GM12892 (cell line): ENCODE results near the gene EGFR.
"Not testable (repeated sequence)": the region's sequence is repeated elsewhere in the genome, so short reads cannot be mapped to it uniquely, and the experiment has no call there.

ENCODE experiments used
- DNase-seq: peaks from one replicate; pipeline ENCODE4 v3.0.0; 2011; ENCODE audit not compliant: insufficient read length
- FAIRE-seq: peaks from 2 replicates; lab custom pipeline; 2011; peaks lifted over from hg19 to GRCh38; lab: Jason Lieb, UNC
- POLR2A ChIP-seq: IDR thresholded peaks from 2 replicates; pipeline ENCODE4 v1.6.1; 2011; ENCODE audit warnings: low read depth, low read length, control low read depth
- POLR2AphosphoS5 ChIP-seq: IDR thresholded peaks from 2 replicates; pipeline ENCODE4 v1.6.1; 2011; ENCODE audit warnings: low read depth, low read length, control low read depth
- TAF1 ChIP-seq: IDR thresholded peaks from 2 replicates; pipeline ENCODE4 v1.6.1; 2011; ENCODE audit warnings: low read depth, mild to moderate bottlenecking, control low read depth, low read length, borderline replicate concordance

The EGFR gene

DNA sequence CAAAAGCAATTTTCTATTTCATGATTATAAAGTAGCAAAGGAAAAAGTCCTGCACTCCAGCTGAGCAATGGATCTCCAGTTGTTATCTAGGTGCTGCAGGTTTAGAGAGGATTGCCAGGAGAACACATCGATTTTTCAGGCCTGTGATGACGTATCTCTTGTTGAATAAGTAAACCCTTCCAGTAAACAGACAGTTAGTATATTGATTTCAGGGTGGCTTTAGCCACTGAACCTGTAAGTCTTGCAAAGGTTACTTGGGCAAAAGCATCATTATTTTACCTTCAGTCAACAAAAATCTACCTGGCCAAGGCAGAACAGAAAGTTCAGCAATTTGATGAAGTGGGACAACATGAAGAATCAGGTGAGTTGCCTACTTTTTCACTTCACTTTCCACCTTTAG is 12.3 kb downstream of the EGFR start:
- TF ChIP-seq POLR2AphosphoS5 (no peak), TAF1 (no peak), POLR2A (no peak)
- DNase-seq (no peak), FAIRE-seq (no peak)

DNA sequence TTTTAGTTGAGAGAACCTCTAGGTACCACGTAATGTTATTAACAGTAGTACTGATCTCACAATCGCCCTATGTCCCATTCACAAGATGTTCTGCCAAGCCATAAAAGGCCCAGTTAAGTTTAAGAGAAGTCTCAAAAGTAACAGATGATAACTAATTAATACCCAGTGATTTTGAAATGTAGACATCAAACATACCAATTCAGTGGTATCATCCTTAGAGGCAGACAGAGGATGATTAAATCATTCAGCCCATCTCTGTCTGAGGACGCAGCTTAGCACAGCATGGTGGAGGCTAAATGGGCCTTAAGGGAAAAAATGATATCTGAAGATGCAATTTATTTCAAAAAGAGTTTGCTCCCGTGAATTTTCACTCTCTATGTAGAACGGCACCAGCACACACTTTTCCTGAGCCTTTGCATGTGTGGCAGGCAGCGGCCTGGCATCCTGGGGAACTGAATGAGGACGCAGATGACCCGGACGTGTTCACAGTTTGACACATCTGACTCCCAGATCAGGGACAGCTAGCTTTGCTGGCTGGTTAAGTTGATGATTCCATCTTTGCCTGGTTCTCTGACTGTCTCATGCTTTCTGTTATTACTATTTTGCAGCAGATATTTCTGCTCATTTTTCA is 13.4 kb downstream of the EGFR start:
- DNase-seq (no peak), FAIRE-seq (no peak)
- TF ChIP-seq TAF1 (no peak), POLR2A (no peak), POLR2AphosphoS5 (no peak)

- FAIRE-seq (no peak), DNase-seq (no peak)
- TF ChIP-seq POLR2AphosphoS5 (no peak), TAF1 (no peak), POLR2A (no peak)
These were observed 14.5 kb downstream of the EGFR start for GRCh38 chr7:55033236-55033846.

DNA sequence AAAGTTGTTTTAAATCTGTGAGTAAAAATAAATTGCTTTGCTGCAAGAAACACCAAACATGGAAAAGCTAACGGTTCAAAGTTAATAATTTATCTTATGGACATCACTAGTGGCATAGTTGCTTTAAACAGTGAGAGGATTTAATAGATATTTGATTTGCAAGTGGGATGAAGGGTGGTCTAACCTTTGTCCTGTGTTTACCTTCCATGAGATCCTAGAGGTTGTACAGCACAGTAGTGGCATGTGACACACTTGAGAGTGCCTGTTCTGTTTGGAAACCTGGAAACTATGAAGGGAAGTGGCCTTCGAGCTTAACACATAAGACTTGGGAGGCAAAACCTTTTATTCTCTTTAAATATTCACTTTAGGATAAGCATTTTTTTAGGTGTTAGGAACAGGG is 16.0 kb downstream of the EGFR start:
- FAIRE-seq = no peak
- no peak for DNase-seq
- no peak for TF ChIP-seq POLR2AphosphoS5

GRCh38 chr7:55035410-55035809 is 16.6 kb downstream of the EGFR start:
- DNase-seq, FAIRE-seq: not testable (repeated sequence)

GRCh38 chr7:55036950-55037736 is 18.3 kb downstream of the EGFR start:
- TF ChIP-seq POLR2AphosphoS5 = no peak
- no peak for TF ChIP-seq TAF1
- TF ChIP-seq POLR2A = no peak
- FAIRE-seq = no peak
- no peak for DNase-seq

- FAIRE-seq = no peak
- no peak for TF ChIP-seq POLR2A
- TF ChIP-seq TAF1 = no peak
- TF ChIP-seq POLR2AphosphoS5 = no peak
- no peak for DNase-seq
These were observed 25.0 kb downstream of the EGFR start for GRCh38 chr7:55043691-55044370.

GRCh38 chr7:55044371-55044717 is 25.5 kb downstream of the EGFR start:
- no peak for FAIRE-seq
- TF ChIP-seq POLR2A = no peak
- no peak for TF ChIP-seq TAF1
- TF ChIP-seq POLR2AphosphoS5 = no peak
- DNase-seq = no peak

GRCh38 chr7:55044791-55045190 is 26.0 kb downstream of the EGFR start:
- FAIRE-seq (no peak), DNase-seq (no peak)
- TF ChIP-seq TAF1 (no peak), POLR2AphosphoS5 (no peak), POLR2A (no peak)

DNA sequence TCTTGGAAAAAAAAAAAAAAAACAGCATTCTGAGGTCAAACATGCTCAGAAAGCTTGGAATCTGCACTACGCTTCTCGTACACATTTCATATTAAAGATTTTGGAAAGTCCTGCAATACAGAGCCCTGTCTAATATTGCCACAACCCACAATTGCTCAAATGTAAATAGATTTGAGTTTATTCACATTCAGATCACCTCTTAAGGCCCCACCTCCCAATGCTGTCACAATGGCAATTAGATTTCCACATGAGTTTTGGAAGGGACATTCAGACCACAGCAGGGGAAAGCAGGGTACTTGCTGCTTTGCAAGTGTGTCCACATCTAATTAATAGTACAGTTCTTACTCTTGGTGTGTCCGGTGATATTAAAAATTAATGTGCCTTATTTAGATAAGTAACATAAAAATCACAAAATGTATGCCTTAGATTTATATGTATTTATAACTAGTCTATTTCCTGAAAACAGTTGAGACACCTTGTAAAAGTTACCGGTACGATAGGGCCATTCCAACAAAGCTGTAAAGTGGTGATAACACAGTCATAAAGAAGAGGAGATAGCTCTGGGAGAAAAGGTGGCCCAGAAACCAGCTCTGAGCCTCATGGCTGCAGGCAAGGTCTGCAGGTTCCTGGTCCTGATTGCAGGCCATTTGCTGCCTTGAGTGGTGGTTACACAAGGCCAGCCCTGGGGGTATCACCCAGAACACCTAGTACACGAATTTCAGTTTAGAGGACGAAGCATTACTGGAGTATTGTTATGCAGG is 27.9 kb downstream of the EGFR start:
- no peak for TF ChIP-seq POLR2AphosphoS5
- TF ChIP-seq TAF1 = no peak
- TF ChIP-seq POLR2A = no peak
- FAIRE-seq (no peak), DNase-seq (no peak)

DNA sequence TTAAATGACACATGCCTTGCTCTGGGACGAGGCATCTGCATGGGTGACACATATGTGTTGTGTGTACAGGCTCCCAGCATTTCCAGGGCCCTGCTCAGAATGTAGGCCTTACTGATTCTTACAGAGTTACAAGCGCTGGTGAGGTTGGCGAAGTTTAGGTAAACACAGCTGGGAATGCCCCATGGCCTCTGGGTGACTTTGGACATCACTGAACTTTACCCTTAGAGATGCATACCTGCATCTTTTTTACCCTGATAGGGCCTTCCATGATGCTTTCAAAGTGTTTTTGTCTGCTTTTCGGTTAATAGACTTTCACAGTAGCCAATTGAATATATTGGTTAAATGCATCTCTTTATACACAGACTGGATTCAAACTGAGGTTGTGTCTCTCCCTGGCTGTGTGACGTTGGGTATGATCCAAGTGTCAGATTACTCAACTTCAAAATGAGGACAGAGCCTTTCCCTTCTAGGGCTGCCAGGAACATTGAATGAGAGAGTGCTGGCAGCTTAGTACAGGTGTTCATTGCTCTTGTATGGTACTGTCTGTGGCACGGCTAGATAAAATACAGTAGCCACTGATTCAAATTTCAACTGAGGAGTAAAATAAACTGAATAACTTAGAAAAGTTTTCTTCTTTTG is 29.5 kb downstream of the EGFR start:
- FAIRE-seq (no peak), DNase-seq (no peak)
- TF ChIP-seq TAF1 (no peak), POLR2A (no peak), POLR2AphosphoS5 (no peak)
